HG02678 (cell line): ENCODE measurements around the gene PLEKHJ1.

Source experiments
- ATAC-seq: cut with Tn5 transposase; IDR thresholded peaks from one replicate; pipeline ENCODE4 v1.9.1; 2021; ENCODE audit warnings: mild to moderate bottlenecking, moderate library complexity; ENCODE audit not compliant: unreplicated experiment

PLEKHJ1 gene

GRCh38 chr19:2237051-2237868, 1.1 kb upstream of the PLEKHJ1 start:
- ATAC-seq, result no peak

- ATAC-seq, result peak; percentile 15
Observed at GRCh38 chr19:2236064-2236313, 140 bp downstream of the PLEKHJ1 start.

- peak; percentile 6 for ATAC-seq
Observed at GRCh38 chr19:2235381-2236063, 607 bp downstream of the PLEKHJ1 start.

- no peak for ATAC-seq
Observed at GRCh38 chr19:2234996-2235380, 1.1 kb downstream of the PLEKHJ1 start.

GRCh38 chr19:2233601-2234280, 2.4 kb downstream of the PLEKHJ1 start:
- no peak for ATAC-seq

GRCh38 chr19:2232286-2233151, 3.6 kb downstream of the PLEKHJ1 start:
- no peak for ATAC-seq

GRCh38 chr19:2231621-2232221, 4.4 kb downstream of the PLEKHJ1 start:
- ATAC-seq, result no peak

- ATAC-seq, result no peak
Observed at GRCh38 chr19:2230807-2231533, 5.2 kb downstream of the PLEKHJ1 start.

GRCh38 chr19:2230033-2230531, 6.0 kb downstream of the PLEKHJ1 start:
- ATAC-seq, result no peak

GRCh38 chr19:2229103-2230032, 6.8 kb downstream of the PLEKHJ1 start:
- ATAC-seq, result no peak

- ATAC-seq, result no peak
Observed at GRCh38 chr19:2228157-2229030, 7.7 kb downstream of the PLEKHJ1 start.

GRCh38 chr19:2227415-2228156, 8.5 kb downstream of the PLEKHJ1 start:
- no peak for ATAC-seq

GRCh38 chr19:2226840-2227360, 9.2 kb downstream of the PLEKHJ1 start:
- no peak for ATAC-seq

GRCh38 chr19:2226051-2226839, 9.9 kb downstream of the PLEKHJ1 start:
- ATAC-seq, result no peak

- ATAC-seq, result no peak
Observed at GRCh38 chr19:2225415-2226050, 10.6 kb downstream of the PLEKHJ1 start.
